ENCODE data around the gene MAPKAPK2. TPM values are rescaled to one million over a fixed set of nuclear protein-coding genes. Genes with fewer than 3 reads are reported as not detected.

MAPKAPK2 gene
- total RNA-seq, 1 experiment from 2014 or later = 67.6 TPM

DNA sequence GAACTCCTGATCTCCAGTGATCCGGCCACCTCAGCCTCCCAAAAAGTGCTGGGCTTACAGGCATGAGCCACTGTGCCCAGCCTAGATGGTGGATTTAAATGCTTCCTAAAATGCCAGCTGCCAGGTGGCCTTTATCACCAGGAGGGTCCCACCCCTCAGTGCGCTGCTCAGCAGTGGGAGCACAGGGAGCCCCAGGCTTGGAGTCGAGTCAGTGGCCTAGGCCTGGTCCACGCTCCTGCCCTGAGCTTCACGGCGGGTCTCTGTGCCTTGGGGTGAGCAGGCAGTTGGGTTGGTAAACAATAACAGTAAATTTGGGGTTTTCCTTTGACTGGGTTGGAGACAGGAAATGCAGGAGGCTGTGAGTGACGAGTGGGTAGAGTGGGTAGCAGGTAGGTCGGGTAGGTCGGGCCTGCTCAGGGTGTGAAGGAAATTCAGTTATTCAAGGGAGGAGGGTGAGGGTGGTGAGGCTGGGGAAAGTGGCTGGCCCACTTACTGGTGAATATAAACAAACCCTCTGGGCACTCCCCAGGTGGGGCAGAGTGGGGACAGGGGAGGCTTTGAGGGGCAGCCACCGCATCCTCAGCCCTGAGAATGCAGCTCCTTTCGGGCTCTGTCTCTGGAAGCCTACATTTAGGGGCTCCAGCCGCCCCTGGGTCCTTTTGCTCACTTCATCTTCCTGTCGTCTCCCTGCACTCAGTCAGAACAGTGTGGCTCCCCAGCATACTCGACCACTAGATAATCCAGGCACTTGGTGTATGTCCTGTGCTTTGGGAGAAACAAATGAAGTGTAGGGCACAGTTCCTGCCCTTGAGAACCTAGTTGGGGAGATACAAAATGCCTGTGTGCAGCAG lies 52.4 kb downstream of the MAPKAPK2 start:
- Histone ChIP-seq H3K27me3 (no peaks in the 10 kb centered on the region), H3K9me3 (replicated peaks) (no peaks in the 10 kb centered on the region), H3K36me3 (peaks cover 20% of the 10 kb centered on the region), H3K4me3 (no peak overlapping the region), H3K27ac (no peak overlapping the region), H3K4me1 (peaks cover 6% of the 10 kb centered on the region; the same call in 1 of the 2 replicates)
- no peak for DNase-seq

DNA sequence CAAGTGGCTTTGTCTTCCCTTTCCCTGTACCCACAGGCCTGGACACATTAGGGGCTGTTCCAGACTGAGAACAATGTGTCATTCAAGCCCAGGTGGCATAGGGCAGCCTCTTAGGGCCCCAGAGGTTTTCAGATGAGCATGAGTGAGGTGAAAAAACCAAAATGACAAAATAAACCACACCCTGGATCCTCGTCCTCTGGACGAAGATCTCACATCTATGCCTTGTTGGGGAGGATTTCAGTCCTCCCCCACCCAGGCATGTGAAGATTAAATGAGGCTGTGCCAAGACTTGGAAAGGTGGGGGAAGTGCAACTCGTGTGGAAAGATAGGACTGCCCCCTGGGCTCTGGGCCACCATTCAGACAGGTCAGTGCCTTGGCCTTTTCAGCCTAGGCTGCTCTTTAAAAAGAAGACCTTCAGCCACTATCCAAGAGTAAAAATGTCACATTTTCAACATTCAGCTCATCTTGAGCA lies 53.1 kb downstream of the MAPKAPK2 start:
- no peak overlapping the region for H3K27ac ChIP-seq
- H3K9me3 ChIP-seq (replicated peaks) = no peaks in the 10 kb centered on the region
- peaks cover 15% of the 10 kb centered on the region for H3K36me3 ChIP-seq
- H3K27me3 ChIP-seq = no peaks in the 10 kb centered on the region
- H3K4me3 ChIP-seq = no peak overlapping the region
- no peak for DNase-seq
- H3K4me1 ChIP-seq = peaks cover 6% of the 10 kb centered on the region; the same call in 1 of the 2 replicates

DNA sequence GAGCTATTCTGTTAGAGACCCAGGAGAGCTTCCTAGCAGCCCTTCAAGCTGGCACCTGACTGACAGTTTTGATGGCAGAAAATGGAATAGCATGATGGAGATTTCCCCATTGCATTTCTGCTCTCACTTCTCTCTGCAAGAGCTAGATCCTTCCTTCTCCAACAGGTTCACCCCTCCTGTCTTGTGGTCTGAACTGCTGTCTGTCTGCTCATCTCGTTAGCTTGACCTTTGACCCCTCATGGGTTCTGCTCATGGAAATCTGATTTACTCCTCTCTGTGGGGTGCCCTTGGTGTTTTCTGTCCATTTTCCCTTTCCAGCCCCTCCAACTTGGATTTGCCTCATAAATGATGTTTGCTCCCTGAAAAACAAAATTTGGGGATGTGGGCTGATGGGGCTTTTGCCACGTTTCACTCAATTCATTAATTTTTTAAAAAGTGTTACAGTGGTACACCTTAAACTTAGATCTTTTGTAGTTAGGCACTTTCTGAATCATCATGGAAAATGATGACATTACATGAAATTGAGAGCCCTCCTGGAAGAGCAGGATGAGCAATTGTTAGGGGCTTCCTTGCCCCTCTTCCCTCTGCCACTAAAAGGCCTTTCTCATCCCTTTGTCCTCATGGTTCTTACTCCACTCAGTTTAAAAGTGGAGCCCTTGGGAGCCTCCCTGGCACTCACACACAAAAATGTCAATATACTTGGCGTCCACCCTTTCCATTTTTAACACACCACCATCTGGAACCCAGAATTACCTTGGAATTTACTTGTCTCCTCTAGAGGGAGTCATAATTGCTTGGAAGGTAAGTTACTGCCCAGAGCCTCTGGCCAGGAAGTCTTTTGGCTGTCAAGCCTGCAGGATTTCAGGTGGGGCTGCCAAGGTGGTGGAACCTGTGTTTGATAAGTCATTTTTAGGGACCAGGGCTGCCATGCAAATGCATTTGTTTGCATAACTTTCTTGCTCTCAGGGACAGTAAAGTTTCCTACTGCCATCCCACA lies 54.0 kb downstream of the MAPKAPK2 start:
- no peak for DNase-seq
- Histone ChIP-seq H3K4me3 (no peak overlapping the region), H3K36me3 (peaks cover 9% of the 10 kb centered on the region), H3K27me3 (no peaks in the 10 kb centered on the region), H3K9me3 (replicated peaks) (no peaks in the 10 kb centered on the region), H3K4me1 (peaks cover 6% of the 10 kb centered on the region; the same call in 1 of the 2 replicates), H3K27ac (no peak overlapping the region)

DNA sequence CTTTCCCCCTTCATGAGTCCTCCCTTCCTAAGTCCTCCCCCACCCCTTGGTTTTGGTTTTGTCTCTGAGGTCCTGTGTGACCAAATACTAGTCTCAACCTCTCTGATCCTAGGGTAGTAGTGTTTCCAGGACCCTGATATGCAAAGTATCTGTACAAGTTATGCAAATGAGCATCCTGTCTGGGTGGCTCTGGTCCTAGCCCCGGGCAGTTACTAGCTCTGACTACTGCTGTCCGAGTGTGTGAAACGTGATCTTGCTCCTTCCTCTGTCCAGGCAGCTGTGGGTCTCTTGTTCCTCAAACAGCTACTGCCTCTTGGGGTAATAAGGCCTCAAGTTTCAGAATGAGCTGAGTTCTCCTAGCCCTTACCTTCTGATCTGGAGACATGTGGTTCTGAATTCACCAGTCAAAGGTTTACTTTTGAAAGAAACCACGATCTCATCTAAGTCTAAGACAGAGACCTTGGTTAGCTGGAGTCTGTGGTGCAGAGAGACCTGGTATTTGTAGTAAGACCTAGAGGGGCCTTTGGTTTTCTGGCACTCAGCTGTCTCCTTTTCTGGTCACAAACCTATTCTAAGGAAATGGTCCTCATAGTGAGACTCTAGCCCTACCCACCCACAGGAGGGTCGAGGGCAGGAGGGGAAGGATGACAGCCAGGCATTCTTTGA lies 54.8 kb downstream of the MAPKAPK2 start:
- no peak overlapping the region for H3K4me3 ChIP-seq
- no peak overlapping the region for H3K27ac ChIP-seq
- DNase-seq = peak; percentile 72 to 84
- H3K4me1 ChIP-seq = peaks cover 6% of the 10 kb centered on the region; the same call in 1 of the 2 replicates
- peaks cover 7% of the 10 kb centered on the region for H3K36me3 ChIP-seq
- no peaks in the 10 kb centered on the region for H3K9me3 ChIP-seq (replicated peaks)
- H3K27me3 ChIP-seq = no peaks in the 10 kb centered on the region

DNA sequence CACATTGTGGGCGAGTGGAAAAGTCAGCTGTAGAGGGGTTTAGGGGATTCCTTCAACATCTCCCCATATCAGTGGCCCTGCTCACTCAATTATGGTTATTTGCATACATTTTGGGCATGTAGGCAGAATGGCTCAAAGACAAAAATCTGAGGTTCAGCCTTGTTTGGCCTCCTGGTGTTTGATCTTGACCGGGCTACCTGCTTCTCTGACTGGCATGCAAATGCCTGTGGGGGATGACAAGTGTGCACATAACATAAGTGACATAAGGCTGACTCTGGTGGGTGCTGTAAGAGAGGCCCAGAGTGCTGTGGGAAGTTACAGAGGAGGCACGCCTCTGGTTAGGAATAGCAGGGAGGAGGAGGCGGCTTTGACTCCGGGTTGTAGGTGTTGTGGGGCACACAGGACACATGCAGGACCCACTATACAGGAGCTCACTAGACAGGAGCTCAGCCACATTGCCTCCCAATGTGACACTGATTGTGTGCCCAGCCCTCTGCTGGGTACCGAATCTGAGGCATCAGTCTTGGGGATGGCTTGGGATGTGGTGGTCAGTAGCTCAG lies 56.5 kb downstream of the MAPKAPK2 start:
- peaks cover 6% of the 10 kb centered on the region; the same call in 1 of the 2 replicates for H3K4me1 ChIP-seq

DNA sequence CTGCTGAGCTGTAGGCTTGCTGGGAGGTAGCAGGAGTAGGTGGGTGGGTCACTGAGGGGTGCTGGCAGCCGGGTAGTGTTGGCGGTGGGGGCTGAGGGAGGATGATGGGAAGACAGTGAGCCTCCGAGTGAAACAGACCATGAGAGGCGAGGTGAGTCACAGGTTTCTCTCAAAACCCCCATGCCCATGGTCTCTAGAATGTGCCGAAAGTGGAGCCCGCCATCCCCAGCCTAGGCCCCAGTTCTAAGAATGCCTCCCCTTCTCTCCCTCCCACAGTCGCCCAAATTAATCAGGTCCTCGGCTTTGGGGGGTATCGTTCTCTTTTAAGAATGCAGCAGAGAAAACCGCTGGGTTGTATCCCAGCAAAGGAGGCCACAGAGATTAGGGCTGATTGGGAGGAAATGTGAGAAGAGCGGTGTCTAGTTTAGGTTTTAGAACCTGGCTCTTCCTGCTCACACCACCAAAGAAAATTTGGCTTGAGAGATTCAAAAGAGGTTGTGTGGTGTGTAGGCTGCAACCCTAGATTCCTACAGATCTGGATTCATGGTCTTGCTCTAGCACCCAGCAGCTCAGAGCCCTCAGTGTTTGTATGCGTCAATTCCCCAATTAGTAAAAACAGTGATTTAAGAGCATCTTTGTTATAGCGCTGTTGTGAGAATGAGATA lies 58.1 kb downstream of the MAPKAPK2 start:
- Histone ChIP-seq H3K4me1 (peaks cover 6% of the 10 kb centered on the region; the same call in 1 of the 2 replicates), H3K4me3 (no peak overlapping the region), H3K36me3 (no peaks in the 10 kb centered on the region; the same call in 1 of the 2 replicates), H3K27me3 (no peaks in the 10 kb centered on the region), H3K9me3 (replicated peaks) (no peaks in the 10 kb centered on the region), H3K27ac (no peak overlapping the region)
- DNase-seq = no peak

More for the DNA sequence above, 56.5 kb downstream of the MAPKAPK2 start:
- no peaks in the 10 kb centered on the region for H3K9me3 ChIP-seq (replicated peaks)
- no peaks in the 10 kb centered on the region; the same call in 1 of the 2 replicates for H3K36me3 ChIP-seq
- H3K27me3 ChIP-seq = no peaks in the 10 kb centered on the region
- no peak overlapping the region for H3K4me3 ChIP-seq
- DNase-seq = no peak
- no peak overlapping the region for H3K27ac ChIP-seq

DNA sequence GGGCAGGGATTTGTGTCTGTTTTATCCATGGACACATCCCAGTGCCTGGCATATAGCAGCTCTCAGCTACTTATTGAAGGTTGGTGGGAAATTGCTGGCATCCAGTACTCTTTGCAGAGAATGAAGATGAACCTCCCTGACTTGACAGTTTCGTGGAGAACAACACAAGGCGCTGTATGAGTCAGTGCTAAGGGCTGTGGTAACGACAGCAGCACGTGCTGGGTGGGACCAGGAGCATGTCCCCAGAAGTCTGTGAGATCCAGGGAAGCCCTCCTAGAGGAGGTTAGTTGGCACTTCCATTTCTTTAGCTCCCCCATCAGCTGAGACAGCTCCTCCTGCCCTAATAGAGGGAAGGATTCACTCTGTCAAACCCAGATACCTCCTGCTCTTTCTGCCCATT lies 60.0 kb downstream of the MAPKAPK2 start:
- DNase-seq = no peak
- no peaks in the 10 kb centered on the region for H3K36me3 ChIP-seq
- H3K9me3 ChIP-seq (replicated peaks) = no peaks in the 10 kb centered on the region
- H3K27ac ChIP-seq = no peak overlapping the region
- no peak overlapping the region for H3K4me3 ChIP-seq
- peaks cover 2% of the 10 kb centered on the region; the same call in 1 of the 2 replicates for H3K4me1 ChIP-seq
- H3K27me3 ChIP-seq = no peaks in the 10 kb centered on the region

DNA sequence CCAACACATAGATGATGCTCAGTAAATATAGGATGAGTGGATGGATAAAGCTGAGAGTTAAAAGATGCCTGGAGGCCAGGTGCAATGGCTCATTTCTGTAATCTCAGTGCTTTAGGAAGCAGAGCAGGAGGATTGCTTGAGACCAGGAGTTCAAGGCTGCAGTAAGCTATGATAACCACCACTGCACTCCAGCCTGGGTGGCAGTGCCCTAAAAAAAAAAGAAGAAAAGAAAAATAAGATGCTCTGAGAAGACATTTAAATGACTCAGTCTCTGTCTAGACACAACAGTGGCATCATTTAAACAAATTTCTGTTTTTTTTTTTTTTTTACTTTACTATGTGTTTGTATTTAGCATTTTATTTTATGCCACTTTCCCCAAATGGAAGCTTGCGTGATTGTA lies 60.6 kb downstream of the MAPKAPK2 start:
- no peak overlapping the region for H3K27ac ChIP-seq
- no peaks in the 10 kb centered on the region for H3K36me3 ChIP-seq
- H3K27me3 ChIP-seq = no peaks in the 10 kb centered on the region
- DNase-seq = no peak
- H3K9me3 ChIP-seq (replicated peaks) = no peaks in the 10 kb centered on the region
- no peak overlapping the region for H3K4me3 ChIP-seq
- no peaks in the 10 kb centered on the region for H3K4me1 ChIP-seq

DNA sequence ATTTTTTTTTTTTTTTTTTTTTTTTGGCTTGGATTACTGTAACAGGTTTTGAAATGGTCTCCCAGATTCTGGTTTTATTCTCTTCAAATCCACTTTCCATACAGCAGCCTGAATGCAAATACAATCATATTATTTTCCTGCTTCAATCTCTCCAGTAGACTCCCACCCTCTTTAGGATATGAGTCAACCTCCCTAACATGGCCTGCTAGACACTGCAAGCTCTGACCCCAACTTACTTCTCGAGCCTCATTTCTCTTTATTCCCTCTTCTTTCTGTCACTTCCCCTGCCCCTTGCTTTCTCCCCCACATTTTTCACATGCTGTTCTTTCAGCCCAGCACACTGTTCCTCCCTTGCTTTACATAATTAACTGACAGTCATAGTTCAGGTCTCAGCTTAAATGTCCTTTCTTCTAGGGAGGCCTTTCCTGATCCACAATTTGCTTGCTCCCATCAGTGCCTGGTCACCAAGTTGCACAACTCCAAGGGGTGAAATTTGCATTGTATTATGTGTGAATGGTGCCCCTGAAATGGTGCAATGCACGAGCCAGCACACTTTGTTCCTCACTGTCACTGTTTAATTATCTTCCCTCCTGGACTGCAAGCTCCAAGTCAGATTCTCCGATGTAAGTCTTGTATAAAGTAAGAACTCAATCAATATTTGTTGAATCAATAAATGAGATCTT lies 63.8 kb downstream of the MAPKAPK2 start:
- H3K27me3 ChIP-seq = no peaks in the 10 kb centered on the region
- no peak for DNase-seq
- H3K27ac ChIP-seq = no peak overlapping the region
- no peaks in the 10 kb centered on the region for H3K9me3 ChIP-seq (replicated peaks)
- H3K4me1 ChIP-seq = no peaks in the 10 kb centered on the region
- H3K36me3 ChIP-seq = no peaks in the 10 kb centered on the region
- no peak overlapping the region for H3K4me3 ChIP-seq

DNA sequence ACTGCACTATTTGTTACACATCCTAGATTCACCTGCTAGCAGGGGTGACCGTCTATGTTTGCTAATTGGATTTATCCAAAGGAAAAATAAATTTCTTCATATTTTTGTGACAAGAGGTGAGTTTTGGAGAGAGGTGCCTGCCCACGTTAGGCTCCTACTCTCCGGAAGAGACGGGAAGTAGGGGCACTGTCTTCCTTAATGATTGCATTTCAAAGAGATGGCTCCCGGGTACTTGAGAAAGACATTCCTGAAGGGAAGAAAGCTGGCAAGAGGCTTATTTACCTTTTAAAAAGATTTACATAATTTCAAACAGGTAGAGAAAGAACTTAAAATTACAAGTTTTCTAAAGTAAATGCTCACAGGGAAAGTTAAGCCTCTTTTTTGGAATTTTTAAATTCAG lies 67.2 kb downstream of the MAPKAPK2 start:
- Histone ChIP-seq H3K36me3 (no peaks in the 10 kb centered on the region), H3K4me1 (no peaks in the 10 kb centered on the region), H3K27me3 (0 out of 2 replicates have a peak, but pooled peaks cover 3% of the 10 kb centered on the region), H3K4me3 (no peak overlapping the region), H3K9me3 (replicated peaks) (no peaks in the 10 kb centered on the region; the same call in 1 of the 2 replicates), H3K27ac (no peak overlapping the region)
- no peak for DNase-seq

DNA sequence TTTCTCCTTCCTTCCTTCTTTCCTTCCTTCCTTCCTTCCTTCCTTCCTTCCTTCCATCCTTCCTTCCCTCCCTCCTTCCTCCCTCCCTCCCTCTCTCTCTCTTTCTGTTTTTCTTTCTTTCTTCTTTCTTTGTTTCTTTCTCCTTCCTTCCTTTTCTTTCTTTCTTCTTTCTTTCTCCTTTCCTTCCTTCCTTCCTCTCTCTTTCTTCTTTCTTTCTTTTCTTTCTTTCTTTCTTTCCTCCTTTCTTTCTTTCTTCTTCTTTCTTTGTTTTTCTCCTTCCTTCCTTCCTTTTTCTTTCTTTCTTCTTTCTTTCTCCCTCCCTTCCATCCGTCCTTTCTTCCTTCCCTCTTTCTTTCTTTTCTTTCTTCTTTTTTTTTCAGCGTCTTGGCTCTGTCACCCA lies 67.8 kb downstream of the MAPKAPK2 start:
- Histone ChIP-seq H3K4me3 (no peak overlapping the region), H3K4me1 (no peaks in the 10 kb centered on the region)

DNA sequence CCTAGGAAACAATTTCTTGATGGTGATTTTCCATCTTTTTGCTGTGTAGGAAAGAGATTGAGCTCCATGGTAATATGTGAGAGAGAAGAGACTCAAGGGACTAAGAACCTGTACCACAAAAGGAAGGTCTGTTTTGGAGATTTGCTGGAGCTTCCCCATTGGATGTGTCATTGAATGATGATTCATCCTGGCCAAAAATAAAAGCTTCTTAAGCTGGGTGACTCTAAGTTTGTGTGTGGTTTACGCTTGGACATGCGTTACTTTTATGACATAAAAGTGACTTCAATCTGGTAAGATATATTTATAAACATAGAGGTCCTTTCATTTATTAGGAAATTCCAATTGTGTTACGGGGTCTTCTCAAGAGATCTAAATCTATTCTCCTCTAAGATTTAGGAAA lies 68.4 kb downstream of the MAPKAPK2 start:
- Histone ChIP-seq H3K9me3 (replicated peaks) (no peaks in the 10 kb centered on the region; the same call in 1 of the 2 replicates), H3K27me3 (0 out of 2 replicates have a peak, but pooled peaks cover 3% of the 10 kb centered on the region), H3K4me1 (no peaks in the 10 kb centered on the region), H3K27ac (no peak overlapping the region), H3K4me3 (no peak overlapping the region), H3K36me3 (no peaks in the 10 kb centered on the region)
- no peak for DNase-seq

More for the DNA sequence above, 67.8 kb downstream of the MAPKAPK2 start:
- Histone ChIP-seq H3K36me3 (no peaks in the 10 kb centered on the region), H3K9me3 (replicated peaks) (no peaks in the 10 kb centered on the region; the same call in 1 of the 2 replicates), H3K27me3 (0 out of 2 replicates have a peak, but pooled peaks cover 3% of the 10 kb centered on the region), H3K27ac (no peak overlapping the region)
- DNase-seq = no peak

DNA sequence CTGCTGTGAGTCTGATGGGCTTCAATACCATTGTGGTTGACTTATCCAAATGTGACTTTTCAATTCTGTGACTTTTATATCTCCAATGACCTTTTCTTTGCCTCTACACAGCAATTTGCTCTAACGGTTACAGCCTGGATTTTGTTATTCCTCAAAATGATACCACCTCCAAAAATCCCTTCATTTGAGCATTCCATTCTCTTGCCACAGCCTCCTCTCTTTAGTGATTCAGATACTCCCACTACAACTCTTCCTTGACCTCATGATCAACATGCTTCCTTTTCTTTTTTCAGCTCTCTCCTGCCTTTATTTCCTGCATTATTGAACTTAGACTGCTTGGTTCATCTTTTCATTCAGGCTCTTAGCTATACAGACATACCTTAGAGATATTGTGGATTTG lies 69.3 kb downstream of the MAPKAPK2 start:
- no peak overlapping the region for H3K4me3 ChIP-seq
- 0 out of 2 replicates have a peak, but pooled peaks cover 3% of the 10 kb centered on the region for H3K27me3 ChIP-seq
- no peak overlapping the region for H3K27ac ChIP-seq
- H3K4me1 ChIP-seq = no peaks in the 10 kb centered on the region
- no peaks in the 10 kb centered on the region for H3K36me3 ChIP-seq
- H3K9me3 ChIP-seq (replicated peaks) = no peaks in the 10 kb centered on the region; the same call in 1 of the 2 replicates
- no peak for DNase-seq
